T follicular helper cell (primary cell): Measurements from ENCODE around the gene CCDC142.

ENCODE experiments used
- DNase-seq: peaks from one replicate; pipeline ENCODE4 v3.0.0-alpha.2; 2020; ENCODE audit warnings: low read depth
- total RNA-seq, 2 experiments: gene quantifications; one replicate each; lab custom pipeline; 2026; lab: John Stamatoyannopoulos, UW

The CCDC142 gene, protein sequence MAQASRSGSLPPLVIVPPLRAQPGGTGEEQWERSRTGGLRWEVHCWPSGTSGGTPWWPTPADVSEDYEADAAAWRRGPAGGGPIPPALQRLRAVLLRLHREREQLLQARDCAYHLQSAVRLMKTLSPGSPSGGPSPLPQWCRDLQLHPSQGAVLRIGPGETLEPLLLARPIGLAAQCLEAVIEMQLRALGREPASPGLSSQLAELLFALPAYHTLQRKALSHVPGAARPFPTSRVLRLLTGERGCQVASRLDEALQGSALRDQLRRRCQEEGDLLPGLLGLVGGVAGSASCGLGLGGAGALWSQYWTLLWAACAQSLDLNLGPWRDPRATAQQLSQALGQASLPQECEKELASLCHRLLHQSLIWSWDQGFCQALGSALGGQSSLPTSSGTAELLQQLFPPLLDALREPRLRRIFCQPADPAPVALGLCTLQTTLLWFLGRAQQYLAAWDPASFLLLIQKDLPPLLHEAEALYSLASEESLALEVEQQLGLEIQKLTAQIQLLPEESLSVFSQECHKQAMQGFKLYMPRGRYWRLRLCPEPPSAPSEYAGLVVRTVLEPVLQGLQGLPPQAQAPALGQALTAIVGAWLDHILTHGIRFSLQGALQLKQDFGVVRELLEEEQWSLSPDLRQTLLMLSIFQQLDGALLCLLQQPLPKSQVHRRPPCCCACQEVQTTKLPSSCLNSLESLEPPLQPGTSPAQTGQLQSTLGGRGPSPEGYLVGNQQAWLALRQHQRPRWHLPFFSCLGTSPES
- 20.2 to 47.0 reads per million in 2 experiments for total RNA-seq

DNA sequence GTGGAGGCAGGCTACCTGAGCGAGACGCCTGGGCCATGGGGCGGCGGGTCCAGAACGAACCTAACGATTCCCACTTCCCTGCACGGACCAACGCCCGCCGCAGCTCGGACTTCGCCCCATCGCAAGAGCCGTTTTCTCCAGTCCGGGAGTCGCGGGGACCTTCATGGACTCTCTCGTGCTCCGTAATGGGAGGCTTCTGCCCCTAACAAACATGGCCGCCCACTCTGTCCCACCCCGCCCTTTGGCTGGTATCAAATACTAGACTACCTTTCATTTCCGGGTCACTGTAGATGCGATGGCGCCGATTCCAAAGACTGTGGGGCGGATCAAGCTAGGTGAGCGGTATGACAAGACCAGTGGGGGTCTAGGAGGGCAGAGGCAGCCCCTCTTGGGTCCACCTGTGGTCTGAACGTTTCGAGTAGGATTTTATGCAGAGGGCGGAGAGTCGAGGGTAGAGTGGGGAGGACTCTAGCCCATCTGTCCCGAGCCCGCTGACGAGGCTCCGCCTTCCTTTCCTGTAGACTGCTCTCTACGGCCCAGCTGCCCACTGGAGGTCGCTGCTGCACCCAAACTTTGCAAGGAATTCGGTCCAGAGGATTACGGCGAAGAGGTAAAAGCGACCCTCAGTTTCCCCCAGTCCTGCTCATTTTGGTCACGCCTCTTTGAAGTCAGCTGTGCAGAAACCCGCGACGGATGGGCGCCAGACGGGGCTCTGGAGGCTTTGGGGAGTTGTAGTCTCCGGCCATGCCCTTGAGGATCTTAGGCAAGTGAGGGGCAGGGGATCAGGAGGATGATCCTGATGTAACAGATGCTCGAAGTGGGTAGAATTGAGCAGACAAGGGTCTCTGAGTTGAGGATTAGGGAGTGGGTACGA is at the start of gene CCDC142, which contains the start of gene TTC31:
TSS of gene CCDC142 (minus strand) at position 198 of the 874 bp plus-strand sequence. CDS start at position 37, 161 bp downstream.
TSS of gene TTC31 (plus strand) at position 281 of the 874 bp plus-strand sequence. CDS start at position 296, 15 bp downstream.
- DNase-seq: peak; percentile 90

DNA sequence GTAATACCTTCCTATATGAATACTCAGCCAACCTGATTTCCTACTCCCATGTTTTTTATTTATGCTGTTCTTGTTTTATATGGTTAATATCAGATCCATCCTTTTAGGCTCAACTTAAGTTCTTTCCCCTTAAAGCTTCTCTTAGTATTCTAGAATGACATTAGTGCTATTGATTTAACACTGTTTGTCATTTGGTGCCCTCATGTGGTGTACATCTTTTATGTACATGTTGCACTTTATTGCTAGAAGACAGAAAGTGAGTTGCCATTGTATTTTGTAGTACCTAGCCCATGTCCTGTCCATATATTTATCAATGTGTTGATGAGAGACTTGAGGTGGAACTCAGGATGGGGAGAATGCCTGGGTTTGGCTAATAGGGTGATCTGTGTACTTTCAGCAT is 49.4 kb upstream of the CCDC142 start:
- DNase-seq: no peak

DNA sequence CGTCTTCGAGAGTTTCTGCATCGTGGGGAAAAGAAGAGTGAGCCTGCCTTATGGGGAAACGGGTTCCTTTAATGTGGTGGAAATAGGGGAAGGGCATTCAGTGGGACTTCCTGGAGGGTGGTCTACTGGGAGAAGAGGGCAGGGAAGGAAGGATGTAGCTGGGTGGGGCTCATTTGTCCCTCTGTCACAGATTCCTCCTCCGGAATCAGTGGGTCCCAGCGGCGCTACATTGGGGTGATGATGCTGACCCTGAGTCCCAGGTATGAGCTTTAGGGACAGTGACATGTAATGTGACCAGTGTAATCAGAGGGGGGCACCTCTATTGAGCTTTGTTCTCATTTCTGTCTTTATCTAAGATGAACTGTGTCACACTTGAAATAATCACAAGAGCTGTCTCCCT is 48.9 kb upstream of the CCDC142 start:
- DNase-seq: no peak

DNA sequence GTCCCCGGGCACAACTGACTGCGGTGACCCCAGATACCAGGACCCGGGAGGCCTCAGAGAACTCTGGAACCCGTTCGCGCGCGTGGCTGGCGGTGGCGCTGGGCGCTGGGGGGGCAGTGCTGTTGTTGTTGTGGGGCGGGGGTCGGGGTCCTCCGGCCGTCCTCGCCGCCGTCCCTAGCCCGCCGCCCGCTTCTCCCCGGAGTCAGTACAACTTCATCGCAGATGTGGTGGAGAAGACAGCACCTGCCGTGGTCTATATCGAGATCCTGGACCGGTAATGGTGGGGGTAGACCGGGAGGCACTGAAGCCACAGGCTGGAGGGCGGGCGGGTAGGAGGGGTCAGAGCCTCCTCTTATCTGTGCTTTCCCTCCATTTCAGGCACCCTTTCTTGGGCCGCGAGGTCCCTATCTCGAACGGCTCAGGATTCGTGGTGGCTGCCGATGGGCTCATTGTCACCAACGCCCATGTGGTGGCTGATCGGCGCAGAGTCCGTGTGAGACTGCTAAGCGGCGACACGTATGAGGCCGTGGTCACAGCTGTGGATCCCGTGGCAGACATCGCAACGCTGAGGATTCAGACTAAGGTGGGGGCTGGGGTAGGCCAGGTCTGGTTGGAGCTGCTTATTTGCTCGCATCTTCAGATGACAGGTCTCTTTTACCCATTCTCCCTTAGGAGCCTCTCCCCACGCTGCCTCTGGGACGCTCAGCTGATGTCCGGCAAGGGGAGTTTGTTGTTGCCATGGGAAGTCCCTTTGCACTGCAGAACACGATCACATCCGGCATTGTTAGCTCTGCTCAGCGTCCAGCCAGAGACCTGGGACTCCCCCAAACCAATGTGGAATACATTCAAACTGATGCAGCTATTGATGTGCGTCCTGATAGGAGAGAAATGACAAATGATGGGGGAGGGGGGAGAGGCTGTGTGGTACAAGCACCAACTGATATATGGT is 47.7 kb upstream of the CCDC142 start:
- no peak for DNase-seq

DNA sequence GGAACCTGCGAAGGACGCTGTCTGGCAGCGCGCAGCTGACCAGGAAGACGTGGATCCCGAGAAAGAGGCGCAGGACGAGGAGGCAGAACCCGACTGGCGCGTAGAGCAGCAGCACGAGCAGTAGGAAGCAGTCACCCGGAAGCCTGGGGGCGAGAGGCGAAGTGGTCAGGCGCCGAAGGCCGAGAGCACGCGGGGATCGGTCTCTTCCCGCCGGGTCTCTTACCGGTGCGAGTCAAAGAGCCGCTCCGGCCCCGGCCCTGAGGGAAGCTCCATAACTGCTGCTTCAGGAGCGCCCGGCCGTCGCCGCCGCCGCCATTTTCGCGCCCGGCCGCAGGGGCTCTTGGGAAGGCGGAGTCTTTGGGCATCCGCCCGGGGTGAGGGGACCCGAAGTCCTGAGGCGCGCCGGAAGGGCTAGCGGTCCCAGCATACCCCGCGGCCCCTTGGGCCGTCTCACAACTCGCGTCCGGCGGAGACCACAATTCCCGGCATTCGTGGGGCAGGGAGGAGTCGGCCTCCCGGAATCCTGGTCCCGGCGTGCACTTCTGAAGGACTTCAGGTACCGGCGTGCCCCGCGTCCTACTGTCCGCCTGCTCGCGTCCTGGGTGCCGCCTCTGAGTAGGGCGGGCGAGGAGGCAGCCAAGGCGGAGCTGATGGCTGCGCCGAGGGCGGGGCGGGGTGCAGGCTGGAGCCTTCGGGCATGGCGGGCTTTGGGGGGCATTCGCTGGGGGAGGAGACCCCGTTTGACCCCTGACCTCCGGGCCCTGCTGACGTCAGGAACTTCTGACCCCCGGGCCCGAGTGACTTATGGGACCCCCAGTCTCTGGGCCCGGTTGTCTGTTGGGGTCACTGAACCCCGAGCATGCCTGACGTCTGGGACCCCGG is 46.8 kb upstream of the CCDC142 start, which contains the start of the genes AUP1 and HTRA2:
TSS of gene AUP1 (minus strand) at position 350 of the 882 bp plus-strand sequence. CDS start at position 273, 77 bp downstream.
TSS of gene HTRA2 (plus strand) at position 577 of the 882 bp plus-strand sequence. CDS start at position 651, 74 bp downstream.
- DNase-seq: peak; percentile 74

DNA sequence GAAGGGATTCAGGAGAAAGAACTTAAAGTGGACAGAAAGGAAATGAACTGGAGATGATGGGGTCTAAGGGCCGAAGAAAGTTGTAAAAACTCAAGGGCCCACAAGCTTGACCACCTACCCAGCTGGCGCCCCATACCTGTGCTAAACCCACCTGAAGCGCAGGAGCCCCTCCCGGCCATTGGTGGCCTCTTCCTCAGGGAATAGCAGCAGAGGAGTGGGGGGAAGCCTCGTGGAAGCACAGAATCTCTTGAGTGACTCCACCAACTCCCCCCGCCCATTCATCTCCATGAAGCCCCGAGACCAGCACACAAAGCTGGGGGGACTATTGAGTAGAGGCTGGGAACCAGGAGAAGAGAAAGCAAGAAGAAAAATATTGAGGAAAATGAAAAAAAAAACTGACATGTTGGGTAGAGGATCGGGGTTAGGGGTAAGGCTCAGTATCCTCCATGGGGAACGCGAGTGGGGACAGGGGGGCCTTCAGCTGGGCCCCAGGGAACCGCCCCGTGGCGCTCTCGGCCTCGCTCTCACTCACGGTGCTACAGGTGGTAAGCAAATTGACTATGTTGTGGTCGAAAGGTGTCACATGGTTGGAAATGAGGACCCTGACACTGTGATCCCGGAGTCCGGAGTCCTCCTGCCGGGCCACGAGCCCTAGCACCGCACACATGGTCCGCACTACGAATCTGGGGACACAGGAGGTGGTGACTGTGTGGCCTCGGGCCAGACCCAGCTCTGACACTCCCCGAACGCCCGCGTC is 46.0 kb upstream of the CCDC142 start:
- DNase-seq: no peak

DNA sequence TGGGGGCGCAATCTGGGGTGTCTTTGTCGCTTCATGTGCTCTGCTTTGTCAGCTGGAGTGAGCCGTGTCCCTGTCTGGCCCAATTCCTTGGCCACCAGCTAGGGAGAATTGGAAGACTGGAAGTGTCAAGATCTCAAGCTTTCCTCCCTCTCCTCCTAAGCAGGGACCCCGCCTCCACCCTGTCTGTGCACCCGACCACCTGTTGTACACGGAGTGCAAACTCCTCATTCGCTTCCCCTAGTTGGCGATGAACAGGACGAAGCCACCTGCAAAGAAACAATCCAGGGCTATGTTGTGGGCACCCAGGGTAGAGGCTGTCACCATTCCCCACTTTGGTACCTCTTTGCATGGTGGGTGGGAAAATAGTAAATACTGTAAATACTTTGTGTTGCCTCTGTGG is 44.9 kb upstream of the CCDC142 start:
- DNase-seq: no peak

DNA sequence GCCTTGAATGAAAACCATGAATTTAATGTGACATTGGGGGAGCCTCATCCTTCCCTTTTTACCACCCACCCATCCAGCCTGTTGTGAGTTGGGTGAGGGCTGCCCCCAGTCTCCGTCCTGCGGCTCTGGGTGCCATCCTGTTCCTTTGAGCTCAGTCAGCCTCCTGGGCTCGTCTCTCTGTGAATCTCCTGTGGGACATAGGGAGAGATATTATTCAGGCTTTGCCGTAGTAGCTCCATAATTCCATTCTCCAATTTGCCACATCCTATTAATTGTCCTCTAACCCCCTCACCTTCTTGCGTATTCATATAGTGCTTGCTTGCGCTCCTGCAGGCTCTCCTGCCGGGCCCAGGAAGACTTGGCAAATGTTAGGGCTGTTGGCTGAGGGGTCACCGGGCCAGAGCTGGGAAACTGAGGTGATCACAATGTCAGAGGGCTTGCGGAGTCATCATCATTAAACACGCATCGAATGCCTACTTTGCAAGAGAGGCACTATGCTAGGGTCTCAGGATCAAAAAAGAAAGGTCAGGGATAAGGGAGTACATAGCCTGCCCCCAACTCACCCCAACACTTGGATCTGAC is 43.9 kb upstream of the CCDC142 start:
- no peak for DNase-seq

DNA sequence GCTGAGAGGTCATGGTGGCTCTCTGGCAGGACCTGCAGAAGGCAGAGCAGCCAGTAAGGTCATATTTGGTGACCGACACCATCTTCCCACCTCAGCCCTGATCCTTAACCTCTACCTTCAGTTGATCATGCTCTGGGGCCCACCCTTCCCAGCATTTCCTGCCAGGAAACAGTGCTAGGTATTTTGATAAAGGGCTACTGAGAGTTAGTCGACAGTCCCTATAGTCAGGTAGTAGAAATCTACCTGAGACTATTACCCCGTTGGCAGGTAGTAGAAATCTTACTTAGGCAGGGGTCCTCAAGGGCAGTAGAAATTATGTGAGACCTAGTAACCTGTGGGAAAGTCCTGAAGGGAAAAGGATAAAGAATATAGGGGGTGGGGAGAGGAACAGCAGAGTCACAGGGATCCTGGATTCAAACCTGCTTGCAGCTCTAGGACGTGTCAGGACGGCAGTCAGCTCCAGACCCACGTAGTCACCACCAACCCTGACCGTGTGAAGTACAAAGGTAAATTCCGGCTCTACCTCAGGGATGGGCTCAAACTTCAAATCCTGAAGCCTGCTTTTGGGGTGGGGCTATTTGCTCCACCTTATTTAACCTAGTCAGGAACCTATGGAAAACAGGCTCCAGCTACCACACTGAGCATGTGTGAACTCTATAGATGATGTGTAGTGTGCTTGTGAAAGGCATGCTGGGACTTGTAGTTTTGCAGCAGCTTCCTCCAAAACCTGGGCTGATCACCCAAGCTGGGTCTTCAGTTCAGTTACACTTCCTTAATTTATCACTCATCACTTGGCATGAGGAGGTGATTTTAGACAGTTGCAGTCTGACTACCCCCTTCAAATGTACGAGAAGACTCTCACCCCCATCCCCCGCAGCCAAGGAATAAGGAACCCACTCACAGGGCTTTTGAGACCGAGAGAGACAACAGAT is 43.2 kb upstream of the CCDC142 start, which contains the start of gene DQX1:
TSS of gene DQX1 (minus strand) at position 515 of the 932 bp plus-strand sequence. CDS start at position 13, 502 bp downstream.
- DNase-seq: no peak

DNA sequence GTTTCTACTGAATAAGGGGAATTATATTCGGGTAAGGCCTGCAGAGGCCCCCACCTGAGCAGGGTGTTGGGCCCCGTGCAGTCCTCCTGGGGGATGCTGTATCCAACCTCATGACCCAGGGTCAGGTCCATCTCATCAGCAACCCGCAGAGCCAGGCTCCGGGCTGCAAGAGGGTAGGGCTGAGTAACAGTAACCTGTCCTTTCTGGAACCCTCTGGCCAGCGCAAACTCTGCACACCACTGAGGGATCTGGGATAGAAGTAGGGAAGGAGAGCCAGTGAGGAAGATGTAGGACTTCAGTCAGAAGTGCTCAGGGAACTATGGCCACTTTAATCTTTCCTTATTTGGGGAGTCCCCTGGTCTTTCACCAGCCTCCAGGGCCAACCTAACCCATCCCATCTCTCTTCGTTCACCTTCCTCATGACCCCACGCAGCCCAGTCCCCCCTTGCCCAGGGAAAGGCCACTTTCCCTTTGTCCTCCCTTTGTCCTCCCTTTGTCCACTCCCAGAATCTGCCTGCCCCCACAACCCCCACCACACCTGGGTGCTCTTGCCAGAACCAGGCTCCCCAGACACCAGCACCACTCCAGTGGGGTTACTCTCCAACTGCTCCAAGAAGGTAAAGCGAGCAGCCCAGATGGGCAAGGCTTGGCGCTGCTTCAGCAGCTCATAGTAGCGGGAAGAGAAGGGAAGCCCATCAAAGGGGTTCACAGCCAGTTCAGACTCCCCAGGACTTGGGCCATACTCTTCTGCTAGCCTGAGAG is 42.3 kb upstream of the CCDC142 start:
- DNase-seq: no peak

DNA sequence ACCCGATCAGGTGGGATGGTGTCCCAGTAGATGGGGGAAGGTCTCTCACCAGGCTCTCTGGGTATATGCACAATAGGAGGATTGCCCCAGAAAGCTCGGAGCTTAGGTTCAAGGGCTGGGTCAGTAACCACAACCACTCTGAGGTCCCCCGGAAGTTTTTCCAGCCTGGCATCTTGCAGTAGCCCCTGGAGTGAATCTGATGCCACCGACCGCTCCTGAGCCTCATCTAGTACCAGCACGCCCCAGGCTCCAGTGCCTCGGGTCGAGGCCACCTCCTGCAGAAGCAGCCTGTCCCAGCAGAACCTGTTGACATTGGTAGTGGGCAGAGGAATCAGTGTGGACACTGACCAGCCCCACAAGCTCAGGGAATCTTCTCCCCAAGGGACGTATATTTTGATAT is 41.2 kb upstream of the CCDC142 start:
- no peak for DNase-seq

DNA sequence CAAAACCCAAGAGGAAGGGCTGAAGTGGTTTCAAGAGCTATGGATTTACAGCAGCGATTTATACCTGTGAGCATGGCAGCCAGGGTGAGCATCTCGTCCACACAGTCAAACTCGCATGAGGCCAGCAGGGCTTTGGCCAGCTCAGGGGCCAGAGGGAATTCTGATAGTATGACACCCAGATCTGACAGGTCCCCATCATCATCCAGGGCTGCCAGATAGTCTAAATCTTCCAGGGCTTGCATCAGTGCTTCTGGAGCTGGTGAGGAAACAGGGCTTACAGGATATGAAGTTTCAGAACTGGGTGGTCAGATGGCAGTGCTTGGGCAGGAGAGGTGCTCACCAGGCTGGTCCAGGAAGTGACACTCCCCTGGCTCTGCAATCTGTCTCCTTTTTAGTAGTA is 39.7 kb upstream of the CCDC142 start:
- DNase-seq: no peak

DNA sequence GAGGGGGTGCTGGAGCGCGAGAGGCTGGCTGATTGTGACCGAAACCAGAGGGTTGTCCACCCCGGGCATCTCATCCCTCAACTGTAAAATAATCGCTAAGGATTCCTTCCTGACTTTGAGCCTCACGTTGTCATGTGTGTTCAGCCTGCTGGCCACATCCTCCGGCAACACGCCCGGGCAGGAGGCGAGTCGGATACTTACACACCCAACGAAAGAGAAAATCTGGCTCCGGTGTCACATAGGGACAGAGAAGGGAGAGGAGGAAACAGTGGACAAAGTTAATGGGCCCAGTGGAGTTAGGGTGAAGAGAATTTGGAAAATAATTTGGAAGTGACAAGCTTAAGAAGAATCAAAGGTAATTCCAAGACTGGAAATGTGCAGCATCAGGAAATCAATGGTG is 33.9 kb upstream of the CCDC142 start:
- DNase-seq: no peak

DNA sequence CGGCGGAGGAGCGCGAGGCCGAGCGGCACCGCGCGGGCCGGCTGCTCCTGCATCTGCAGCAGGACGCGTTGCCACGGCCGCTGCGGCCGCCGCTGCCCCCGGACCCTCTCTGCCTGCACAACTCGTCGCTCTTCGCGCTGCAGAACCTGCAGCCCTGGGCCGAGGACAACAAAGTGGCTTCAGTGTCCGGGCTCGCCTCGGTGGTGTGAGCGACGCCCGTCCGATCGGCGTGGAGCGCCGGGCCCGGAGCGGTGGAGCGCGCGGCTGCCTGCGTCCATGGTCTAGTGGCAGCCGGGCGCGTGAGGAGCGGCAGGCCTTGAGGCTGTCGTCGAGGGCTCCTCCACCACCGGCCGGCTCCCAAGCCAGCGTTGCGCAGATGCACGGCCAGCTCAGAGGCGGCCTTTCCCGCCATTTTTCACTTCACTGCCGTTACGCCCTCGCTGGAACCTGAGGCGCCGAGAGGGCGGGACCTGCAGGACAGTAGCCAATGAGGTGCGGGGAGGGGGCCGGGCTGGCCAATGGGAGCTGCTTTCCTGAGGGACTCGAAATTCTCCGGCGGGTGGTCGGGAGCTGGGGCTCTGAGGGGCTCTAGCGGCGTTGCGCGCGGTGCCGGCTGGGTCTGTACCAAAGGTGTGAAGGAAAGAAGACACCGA is 33.3 kb upstream of the CCDC142 start:
- DNase-seq: peak; percentile 58

DNA sequence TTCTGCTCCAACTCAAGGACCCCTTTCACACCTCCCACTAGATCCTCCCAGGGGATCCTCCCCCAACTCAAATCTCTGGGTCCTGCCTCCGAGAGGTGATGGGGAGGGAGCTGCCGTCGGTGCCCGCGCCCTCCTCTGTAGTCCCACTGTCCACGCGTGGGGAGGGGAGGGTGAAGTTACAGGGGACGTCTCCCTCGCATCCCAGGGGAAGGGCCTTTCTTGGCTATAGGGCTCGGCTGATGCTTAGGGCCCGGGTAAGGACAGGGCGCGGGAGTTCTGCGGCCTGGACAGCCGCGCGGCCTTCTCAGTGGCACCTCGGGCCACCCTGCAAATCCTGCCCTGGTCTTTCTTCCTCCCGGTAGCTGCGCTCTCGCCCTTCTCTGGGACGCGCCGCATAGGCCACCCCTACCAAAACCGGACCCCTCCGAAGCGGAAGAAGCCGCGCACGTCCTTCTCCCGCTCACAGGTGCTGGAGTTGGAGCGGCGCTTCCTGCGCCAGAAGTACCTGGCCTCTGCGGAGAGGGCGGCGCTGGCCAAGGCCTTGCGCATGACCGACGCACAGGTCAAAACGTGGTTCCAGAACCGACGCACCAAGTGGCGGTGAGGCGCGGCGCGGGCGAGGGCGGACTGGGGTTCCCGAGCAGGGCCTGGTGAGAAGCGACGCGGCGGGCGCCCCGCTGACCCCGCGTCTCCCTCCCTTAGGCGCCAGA is 32.6 kb upstream of the CCDC142 start:
- no peak for DNase-seq
